Tibial nerve (tissue), 3 donors: ENCODE data around the gene CERCAM.

ENCODE experiments used
- POLR2A ChIP-seq, 2 donors: fragments of 450-650 bp; IDR thresholded peaks; one replicate each; pipeline ENCODE4 v1.6.1; 2017; ENCODE audit warnings: antibody characterized with exemption in 2 of 2, mild to moderate bottlenecking in 2 of 2, moderate library complexity in 2 of 2
- TF ChIP-seq, protein P1 (sequence below), 5 experiments: fragments of 200-600 bp in 3 of 5; fragments of 450-650 bp in 2 of 5; sonication (generic) in 3 of 5; IDR thresholded peaks; one replicate each; pipeline ENCODE4 v1.5.1; 2016 to 2019; ENCODE audit warnings: antibody characterized with exemption in 5 of 5, mild to moderate bottlenecking in 3 of 5, moderate library complexity in 2 of 5

DNA sequence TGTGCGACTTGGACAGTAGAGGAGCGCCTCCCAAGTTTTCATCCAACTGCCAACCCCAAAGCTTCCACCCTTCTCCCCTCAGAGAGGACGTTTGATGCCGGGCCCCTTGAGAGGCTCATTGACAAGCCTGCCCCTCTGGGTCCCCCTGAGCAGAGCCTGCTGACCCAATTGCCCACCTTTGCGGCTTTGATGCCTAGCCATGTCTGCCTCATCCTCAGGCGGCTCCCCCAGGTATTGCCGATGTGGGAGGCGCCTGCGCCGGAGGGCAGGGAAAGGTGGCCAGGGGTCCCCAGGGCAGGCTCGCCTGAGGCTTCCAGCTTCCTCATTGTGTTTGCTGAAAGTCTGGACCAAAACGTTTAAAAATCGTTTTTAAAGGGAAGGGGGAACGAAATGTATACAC lies 36.5 kb downstream of the CERCAM start:
- TF ChIP-seq POLR2A (IDR thresholded peaks at IDR 0.05), result no peak
- TF ChIP-seq, protein P1, sequence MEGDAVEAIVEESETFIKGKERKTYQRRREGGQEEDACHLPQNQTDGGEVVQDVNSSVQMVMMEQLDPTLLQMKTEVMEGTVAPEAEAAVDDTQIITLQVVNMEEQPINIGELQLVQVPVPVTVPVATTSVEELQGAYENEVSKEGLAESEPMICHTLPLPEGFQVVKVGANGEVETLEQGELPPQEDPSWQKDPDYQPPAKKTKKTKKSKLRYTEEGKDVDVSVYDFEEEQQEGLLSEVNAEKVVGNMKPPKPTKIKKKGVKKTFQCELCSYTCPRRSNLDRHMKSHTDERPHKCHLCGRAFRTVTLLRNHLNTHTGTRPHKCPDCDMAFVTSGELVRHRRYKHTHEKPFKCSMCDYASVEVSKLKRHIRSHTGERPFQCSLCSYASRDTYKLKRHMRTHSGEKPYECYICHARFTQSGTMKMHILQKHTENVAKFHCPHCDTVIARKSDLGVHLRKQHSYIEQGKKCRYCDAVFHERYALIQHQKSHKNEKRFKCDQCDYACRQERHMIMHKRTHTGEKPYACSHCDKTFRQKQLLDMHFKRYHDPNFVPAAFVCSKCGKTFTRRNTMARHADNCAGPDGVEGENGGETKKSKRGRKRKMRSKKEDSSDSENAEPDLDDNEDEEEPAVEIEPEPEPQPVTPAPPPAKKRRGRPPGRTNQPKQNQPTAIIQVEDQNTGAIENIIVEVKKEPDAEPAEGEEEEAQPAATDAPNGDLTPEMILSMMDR (IDR thresholded peaks at IDR 0.05), result no peak
